Fibroblast of lung (primary cell): ENCODE data around the gene DPEP3.

Experiments used
- EZH2 ChIP-seq: IDR thresholded peaks from 2 replicates; pipeline ENCODE4 v1.5.1; 2012; ENCODE audit warnings: low read length, control low read depth, mild to moderate bottlenecking; ENCODE audit errors: missing control alignments
- TF ChIP-seq, protein P1 (sequence below), 2 donors: IDR thresholded peaks in 1 of 2; conservative IDR thresholded peaks in 1 of 2; 1 replicate in 1 of 2; 2 replicates in 1 of 2; pipeline ENCODE4 v1.5.1; 2011 to 2012; ENCODE audit warnings: low read length in 2 of 2, control low read depth in 1 of 2, inconsistent platforms in 1 of 2, low read depth in 1 of 2, mild to moderate bottlenecking in 1 of 2

DNA sequence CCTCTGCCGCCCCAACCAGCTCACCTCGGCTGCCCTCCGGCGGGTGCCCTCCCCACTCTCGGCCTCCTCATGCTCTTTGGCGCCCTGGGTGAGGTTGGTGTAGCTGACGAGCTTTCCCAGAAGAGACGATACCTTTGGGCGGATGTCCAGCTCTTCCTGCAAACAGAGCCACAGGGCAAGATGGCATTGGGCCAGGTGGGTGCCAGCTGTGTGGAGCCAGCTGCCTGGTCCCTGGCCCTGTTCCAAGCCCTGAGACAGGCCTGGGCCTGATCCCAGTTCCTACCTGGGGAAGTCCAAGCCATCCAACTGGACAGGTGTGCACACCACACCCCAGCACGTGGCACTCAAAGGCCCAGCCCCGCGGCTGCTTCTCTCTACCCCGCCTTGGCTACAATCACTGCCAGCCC is 18.7 kb downstream of the DPEP3 start:
- TF ChIP-seq, protein P1, sequence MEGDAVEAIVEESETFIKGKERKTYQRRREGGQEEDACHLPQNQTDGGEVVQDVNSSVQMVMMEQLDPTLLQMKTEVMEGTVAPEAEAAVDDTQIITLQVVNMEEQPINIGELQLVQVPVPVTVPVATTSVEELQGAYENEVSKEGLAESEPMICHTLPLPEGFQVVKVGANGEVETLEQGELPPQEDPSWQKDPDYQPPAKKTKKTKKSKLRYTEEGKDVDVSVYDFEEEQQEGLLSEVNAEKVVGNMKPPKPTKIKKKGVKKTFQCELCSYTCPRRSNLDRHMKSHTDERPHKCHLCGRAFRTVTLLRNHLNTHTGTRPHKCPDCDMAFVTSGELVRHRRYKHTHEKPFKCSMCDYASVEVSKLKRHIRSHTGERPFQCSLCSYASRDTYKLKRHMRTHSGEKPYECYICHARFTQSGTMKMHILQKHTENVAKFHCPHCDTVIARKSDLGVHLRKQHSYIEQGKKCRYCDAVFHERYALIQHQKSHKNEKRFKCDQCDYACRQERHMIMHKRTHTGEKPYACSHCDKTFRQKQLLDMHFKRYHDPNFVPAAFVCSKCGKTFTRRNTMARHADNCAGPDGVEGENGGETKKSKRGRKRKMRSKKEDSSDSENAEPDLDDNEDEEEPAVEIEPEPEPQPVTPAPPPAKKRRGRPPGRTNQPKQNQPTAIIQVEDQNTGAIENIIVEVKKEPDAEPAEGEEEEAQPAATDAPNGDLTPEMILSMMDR (conservative IDR thresholded peaks at IDR 0.05 in 1 of 2, IDR thresholded peaks at IDR 0.05 in 1 of 2; ENCODE audit: low read depth in 1 of 2, low read length in 2 of 2) = no peak
- no peak for TF ChIP-seq EZH2
